OCI-LY7 (cell line): ENCODE measurements around the gene AFG1L.

Source experiments
- EZH2phosphoT487 ChIP-seq: fragments of 200-600 bp; sonication (generic); IDR thresholded peaks from 2 replicates; pipeline ENCODE4 v1.6.1; 2018; ENCODE audit warnings: low read depth, borderline replicate concordance, mild to moderate bottlenecking, mixed run types, antibody characterized with exemption, low read length, moderate library complexity, mixed read lengths
- TF ChIP-seq, protein P1 (sequence below): fragments of 200-600 bp; sonication (generic); conservative IDR thresholded peaks from 2 replicates; pipeline ENCODE4 v1.5.1; 2014; ENCODE audit warnings: mild to moderate bottlenecking, antibody characterized with exemption, low read length, moderate library complexity, mixed read lengths

DNA sequence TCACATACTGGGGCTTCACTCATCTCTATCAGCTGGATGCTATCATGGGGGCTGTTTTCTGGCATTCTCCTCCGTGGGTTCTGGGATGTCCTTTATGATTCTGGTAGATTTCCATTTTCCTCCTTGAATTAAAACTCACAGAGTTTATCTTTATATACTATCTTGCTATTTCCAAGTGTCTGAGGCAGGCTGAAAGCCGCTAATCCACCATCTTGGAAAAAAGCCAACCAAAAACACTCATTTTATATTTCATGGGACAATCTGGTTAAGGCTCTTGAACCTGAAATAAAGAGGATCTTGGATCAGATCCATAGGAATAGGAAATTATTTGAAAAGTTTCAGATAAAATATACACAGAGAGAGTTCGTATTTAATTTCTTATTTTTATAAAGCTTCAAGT, 86.0 kb downstream of the AFG1L start:
- TF ChIP-seq, protein P1, sequence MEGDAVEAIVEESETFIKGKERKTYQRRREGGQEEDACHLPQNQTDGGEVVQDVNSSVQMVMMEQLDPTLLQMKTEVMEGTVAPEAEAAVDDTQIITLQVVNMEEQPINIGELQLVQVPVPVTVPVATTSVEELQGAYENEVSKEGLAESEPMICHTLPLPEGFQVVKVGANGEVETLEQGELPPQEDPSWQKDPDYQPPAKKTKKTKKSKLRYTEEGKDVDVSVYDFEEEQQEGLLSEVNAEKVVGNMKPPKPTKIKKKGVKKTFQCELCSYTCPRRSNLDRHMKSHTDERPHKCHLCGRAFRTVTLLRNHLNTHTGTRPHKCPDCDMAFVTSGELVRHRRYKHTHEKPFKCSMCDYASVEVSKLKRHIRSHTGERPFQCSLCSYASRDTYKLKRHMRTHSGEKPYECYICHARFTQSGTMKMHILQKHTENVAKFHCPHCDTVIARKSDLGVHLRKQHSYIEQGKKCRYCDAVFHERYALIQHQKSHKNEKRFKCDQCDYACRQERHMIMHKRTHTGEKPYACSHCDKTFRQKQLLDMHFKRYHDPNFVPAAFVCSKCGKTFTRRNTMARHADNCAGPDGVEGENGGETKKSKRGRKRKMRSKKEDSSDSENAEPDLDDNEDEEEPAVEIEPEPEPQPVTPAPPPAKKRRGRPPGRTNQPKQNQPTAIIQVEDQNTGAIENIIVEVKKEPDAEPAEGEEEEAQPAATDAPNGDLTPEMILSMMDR, result no peak
- TF ChIP-seq EZH2phosphoT487, result no peak
